Adrenal gland (tissue), 12 donors: ENCODE results near the gene PRDM16. TPM values are rescaled to one million over a fixed set of nuclear protein-coding genes. Genes with fewer than 3 reads are reported as not detected.

Source experiments
- DNase-seq, 7 donors: peaks; one replicate each; pipeline ENCODE4 v3.0.0-alpha.2; 2019 to 2020
- H3K27ac ChIP-seq, 5 donors: fragments of 200-600 bp; sonication (generic) in 4 of 5; 1 replicate in 3 of 5; 2 replicates in 2 of 5; pipeline versions ENCODE4 v1.5.1 to v1.8.0; 2016 to 2020; ENCODE audit warnings: mild to moderate bottlenecking in 1 of 5
- H3K27me3 ChIP-seq: fragments of 200-600 bp; 2 replicates; pipeline ENCODE4 v1.8.0; 2021
- H3K36me3 ChIP-seq, 2 donors: fragments of 200-600 bp; replicated peaks in 1 of 2; 1 replicate in 1 of 2; 2 replicates in 1 of 2; pipeline versions ENCODE4 v1.5.1 to v1.8.0; 2018 to 2022
- H3K4me1 ChIP-seq, 2 donors: fragments of 200-600 bp; replicated peaks in 1 of 2; 1 replicate in 1 of 2; 2 replicates in 1 of 2; pipeline versions ENCODE4 v1.5.1 to v1.8.0; 2018 to 2021
- H3K4me3 ChIP-seq, 4 donors: fragments of 200-600 bp; sonication (generic) in 3 of 4; one replicate each; pipeline ENCODE4 v1.5.1; 2016 to 2018
- H3K9me3 ChIP-seq, 3 donors: fragments of 200-600 bp; sonication (generic) in 1 of 3; replicated peaks in 1 of 3; 1 replicate in 2 of 3; 2 replicates in 1 of 3; pipeline versions ENCODE4 v1.5.1 to v1.8.0; 2016 to 2021
- POLR2A ChIP-seq, 2 donors: fragments of 450-650 bp; IDR thresholded peaks; one replicate each; pipeline ENCODE4 v1.6.1; 2017; ENCODE audit warnings: antibody characterized with exemption in 2 of 2, mild to moderate bottlenecking in 2 of 2, moderate library complexity in 1 of 2
- WGBS, 4 donors: extraction: QIAGEN DNeasy Blood & Tissue Kit in 2 of 4; methylation state at CpG; one replicate each; pipeline versions ENCODE4 v1.1.5 to v1.1.7; 2013 to 2017; 5-methylcytosine and 5-hydroxymethylcytosine counted together
- intact Hi-C, 2 donors: fragments of 100-400 bp; cut with DNase I; formaldehyde crosslinking; loops; one replicate each; pipeline versions ENCODE4 v1.14.1 to v1.15.0; 2022 to 2023
- polyA plus RNA-seq, 3 donors: library from polyadenylated mRNA; stranded (reverse); fragments of 200-250 nt in 2 of 3; fragments of 350-450 nt in 1 of 3; fragmentation: Illumina TruSeq in 1 of 3; extraction: RNeasy Lipid Tissue Mini Kit (QIAGEN cat#74804) in 1 of 3; gene quantifications; one replicate each; pipeline ENCODE4 v1.2.3, GENCODE V29; 2013 to 2014
- total RNA-seq, 9 donors: library from RNA; depleted of rRNA in 4 of 9; stranded (reverse); fragments of >200 nt in 4 of 9; fragments of 120-200 nt in 1 of 9; fragmentation: NEBNext Ultra II Directional in 1 of 9; extraction: Animal tissue kit (Norgen Biotek cat#: 25700) in 1 of 9; gene quantifications; one replicate each; pipeline versions ENCODE4 v1.1.0 to v1.2.4, GENCODE V29; 2013 to 2023
- TF ChIP-seq, protein P1 (sequence below), 6 experiments: fragments of 450-650 bp in 4 of 6; fragments of 200-600 bp in 2 of 6; sonication (generic) in 1 of 6; IDR thresholded peaks; 1 replicate in 5 of 6; 2 replicates in 1 of 6; pipeline versions ENCODE4 v1.5.1 to v1.8.0; 2016 to 2021; ENCODE audit warnings: antibody characterized with exemption in 6 of 6, mild to moderate bottlenecking in 2 of 6, moderate library complexity in 1 of 6
- donor health status: healthy with polysubstance abuse.
- donor health status: Bipolar disorder and iron deficiency.
- donor health status: DM: yes; HTN: yes; CAD: no.
- donor health status: DM: no; HTN: no; CAD: no.
- donor health status: DM: no; HTN: no; CAD: no.
- donor health status: DM: yes; HTN: yes; CAD: no.

The PRDM16 gene
- total and polyA plus RNA-seq, 12 donors = 0.04 to 2.8 (median 0.61) TPM; not detected in 1

DNA sequence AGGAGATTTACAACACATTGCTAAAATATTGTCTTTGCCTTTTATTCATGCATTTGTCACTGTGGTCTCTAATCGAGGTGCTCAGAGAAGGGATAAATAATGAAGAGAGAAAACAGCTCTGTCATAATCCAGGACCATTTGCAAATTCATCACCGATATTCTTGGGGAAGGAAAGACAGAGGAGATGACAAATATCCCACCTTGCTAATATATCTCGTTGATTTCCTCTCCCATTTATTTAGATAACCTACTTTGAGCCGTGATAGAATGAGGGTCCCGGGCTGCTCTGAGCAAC is 86.9 kb downstream of the PRDM16 start:
- peaks cover 4% of the 10 kb centered on the region for H3K27me3 ChIP-seq
- no peak overlapping the region for H3K4me3 ChIP-seq
- H3K36me3 ChIP-seq = no peaks in the 10 kb centered on the region
- intact Hi-C loops = no loop called here
- DNase-seq = no peak
- H3K9me3 ChIP-seq = no peaks in the 10 kb centered on the region
- WGBS, 4 donors = 48 to 66% (median 59%) methylated on average over 5 of the region's 5 CpGs
- TF ChIP-seq POLR2A (IDR thresholded peaks at IDR 0.05) = no peak
- TF ChIP-seq, protein P1, sequence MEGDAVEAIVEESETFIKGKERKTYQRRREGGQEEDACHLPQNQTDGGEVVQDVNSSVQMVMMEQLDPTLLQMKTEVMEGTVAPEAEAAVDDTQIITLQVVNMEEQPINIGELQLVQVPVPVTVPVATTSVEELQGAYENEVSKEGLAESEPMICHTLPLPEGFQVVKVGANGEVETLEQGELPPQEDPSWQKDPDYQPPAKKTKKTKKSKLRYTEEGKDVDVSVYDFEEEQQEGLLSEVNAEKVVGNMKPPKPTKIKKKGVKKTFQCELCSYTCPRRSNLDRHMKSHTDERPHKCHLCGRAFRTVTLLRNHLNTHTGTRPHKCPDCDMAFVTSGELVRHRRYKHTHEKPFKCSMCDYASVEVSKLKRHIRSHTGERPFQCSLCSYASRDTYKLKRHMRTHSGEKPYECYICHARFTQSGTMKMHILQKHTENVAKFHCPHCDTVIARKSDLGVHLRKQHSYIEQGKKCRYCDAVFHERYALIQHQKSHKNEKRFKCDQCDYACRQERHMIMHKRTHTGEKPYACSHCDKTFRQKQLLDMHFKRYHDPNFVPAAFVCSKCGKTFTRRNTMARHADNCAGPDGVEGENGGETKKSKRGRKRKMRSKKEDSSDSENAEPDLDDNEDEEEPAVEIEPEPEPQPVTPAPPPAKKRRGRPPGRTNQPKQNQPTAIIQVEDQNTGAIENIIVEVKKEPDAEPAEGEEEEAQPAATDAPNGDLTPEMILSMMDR (IDR thresholded peaks at IDR 0.05) = no peak
- no peaks in the 10 kb centered on the region for H3K4me1 ChIP-seq
- no peak overlapping the region for H3K27ac ChIP-seq

DNA sequence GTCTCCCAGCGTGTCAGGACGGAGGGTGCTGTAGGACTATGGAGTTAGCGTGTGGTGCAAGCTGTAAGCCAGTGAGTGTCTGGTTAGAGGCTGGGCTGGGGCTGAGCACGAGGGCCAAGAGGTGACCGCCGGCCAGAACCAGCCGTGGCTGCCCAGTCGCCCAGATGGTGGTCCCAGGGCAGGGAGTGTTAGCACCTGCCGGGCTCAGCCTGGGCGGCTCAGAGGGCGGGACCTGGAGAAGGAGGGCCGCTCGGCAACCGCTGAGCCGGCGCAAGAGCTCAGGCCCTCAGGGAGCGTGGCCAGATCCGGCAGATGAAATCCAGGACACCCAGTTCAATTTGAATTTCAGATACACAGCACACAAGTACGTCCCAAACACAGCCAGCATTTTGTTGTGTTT is 87.9 kb downstream of the PRDM16 start:
- 72 to 94% (median 85%) methylated on average over 6 to 19 of the region's 19 CpGs for WGBS, 4 donors
- no peak overlapping the region for H3K27ac ChIP-seq
- no peaks in the 10 kb centered on the region for H3K9me3 ChIP-seq
- no peaks in the 10 kb centered on the region for H3K4me1 ChIP-seq
- TF ChIP-seq, protein P1 (IDR thresholded peaks at IDR 0.05) = no peak
- no peak for TF ChIP-seq POLR2A (IDR thresholded peaks at IDR 0.05)
- H3K36me3 ChIP-seq = no peaks in the 10 kb centered on the region
- peaks cover 4% of the 10 kb centered on the region for H3K27me3 ChIP-seq
- H3K4me3 ChIP-seq = no peak overlapping the region
- intact Hi-C loops = no loop called here
- DNase-seq = peak in 1 of 7 donors; percentile 55

DNA sequence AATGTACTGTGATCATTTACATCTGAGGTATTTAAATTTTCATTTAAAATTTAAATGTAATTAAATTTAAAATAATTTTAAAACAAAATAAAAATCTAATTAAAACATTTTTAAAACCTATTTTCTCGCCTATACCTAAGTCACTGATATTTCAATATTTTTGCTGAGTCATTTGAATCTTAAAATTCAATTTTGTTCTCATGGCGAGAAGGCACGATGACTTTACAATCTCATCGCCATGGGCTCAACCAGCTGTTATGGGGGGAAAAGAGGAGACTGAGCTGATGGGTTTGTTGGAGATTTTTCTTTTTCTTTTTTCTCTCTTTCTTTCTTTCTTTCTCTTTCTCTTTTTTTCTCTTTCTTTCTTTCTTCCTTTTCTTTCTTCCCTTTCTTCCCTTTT is 89.3 kb downstream of the PRDM16 start:
- H3K27ac ChIP-seq = no peak overlapping the region
- no peak for TF ChIP-seq POLR2A (IDR thresholded peaks at IDR 0.05)
- TF ChIP-seq, protein P1 (IDR thresholded peaks at IDR 0.05) = no peak
- peaks cover 4% of the 10 kb centered on the region for H3K27me3 ChIP-seq
- DNase-seq = no peak
- no peaks in the 10 kb centered on the region for H3K9me3 ChIP-seq
- H3K36me3 ChIP-seq = no peaks in the 10 kb centered on the region
- intact Hi-C loops = no loop called here
- H3K4me1 ChIP-seq = no peaks in the 10 kb centered on the region
- H3K4me3 ChIP-seq = no peak overlapping the region
- WGBS, 4 donors = 80 to 90% (median 85%) methylated on average over 4 of the region's 4 CpGs

DNA sequence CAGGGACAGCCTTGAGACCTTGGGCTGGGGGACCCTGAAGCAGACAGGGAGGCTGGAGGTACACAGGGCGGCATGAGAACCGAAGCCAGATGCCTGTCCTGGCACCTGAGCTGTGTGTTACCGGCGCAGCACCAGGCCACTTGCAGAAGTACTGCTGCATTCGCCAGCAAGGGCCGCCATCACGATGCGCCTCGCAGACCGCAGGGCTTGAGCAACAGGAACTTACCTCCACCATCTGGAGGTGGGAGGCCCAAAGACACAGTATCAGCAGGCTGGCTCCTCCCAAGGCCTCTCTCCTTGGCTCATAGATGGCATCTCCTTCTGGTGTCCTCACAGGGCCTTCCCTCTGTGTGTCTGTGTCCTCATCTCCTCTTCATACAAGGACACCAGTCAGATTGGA is 90.1 kb downstream of the PRDM16 start:
- 92 to 100% (median 96%) methylated on average over 2 to 10 of the region's 10 CpGs for WGBS, 4 donors
- Histone ChIP-seq H3K36me3 (no peaks in the 10 kb centered on the region), H3K27me3 (peaks cover 4% of the 10 kb centered on the region), H3K27ac (no peak overlapping the region), H3K4me3 (no peak overlapping the region), H3K4me1 (no peaks in the 10 kb centered on the region), H3K9me3 (no peaks in the 10 kb centered on the region)
- TF ChIP-seq POLR2A (IDR thresholded peaks at IDR 0.05) = no peak
- TF ChIP-seq, protein P1 (IDR thresholded peaks at IDR 0.05) = no peak
- DNase-seq = no peak
- intact Hi-C loops = no loop called here
